Dedifferentiated amniotic fluid mesenchymal stem cell (primary cell): Measurements from ENCODE around the gene SETX.

Source experiments
- DNase-seq: peaks from one replicate; pipeline ENCODE4 v3.0.0-alpha.2; 2016; ENCODE audit errors: extremely low spot score

Gene SETX

DNA sequence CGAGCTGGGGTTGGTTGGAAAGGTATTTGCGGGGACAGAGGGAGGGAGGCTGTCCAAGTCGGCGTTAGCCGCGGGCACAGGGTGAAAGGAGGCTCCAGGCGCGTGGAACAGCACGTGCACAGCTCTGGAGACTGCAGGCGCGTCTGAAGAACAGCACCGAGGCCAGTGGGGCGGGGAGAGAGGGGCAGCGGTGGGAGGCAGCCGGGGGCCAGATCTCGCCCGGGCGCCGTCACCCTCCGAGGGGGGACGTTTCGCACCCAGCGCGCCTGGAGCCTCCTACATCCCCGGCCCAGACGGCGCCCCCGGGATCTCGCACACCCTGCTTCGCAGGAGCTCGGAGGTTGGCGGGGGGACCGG lies 113.3 kb downstream of the SETX start:
- DNase-seq: no peak

GRCh38 chr9:132240841-132241482 lies 113.8 kb downstream of the SETX start:
- peak; percentile 20 for DNase-seq

DNA sequence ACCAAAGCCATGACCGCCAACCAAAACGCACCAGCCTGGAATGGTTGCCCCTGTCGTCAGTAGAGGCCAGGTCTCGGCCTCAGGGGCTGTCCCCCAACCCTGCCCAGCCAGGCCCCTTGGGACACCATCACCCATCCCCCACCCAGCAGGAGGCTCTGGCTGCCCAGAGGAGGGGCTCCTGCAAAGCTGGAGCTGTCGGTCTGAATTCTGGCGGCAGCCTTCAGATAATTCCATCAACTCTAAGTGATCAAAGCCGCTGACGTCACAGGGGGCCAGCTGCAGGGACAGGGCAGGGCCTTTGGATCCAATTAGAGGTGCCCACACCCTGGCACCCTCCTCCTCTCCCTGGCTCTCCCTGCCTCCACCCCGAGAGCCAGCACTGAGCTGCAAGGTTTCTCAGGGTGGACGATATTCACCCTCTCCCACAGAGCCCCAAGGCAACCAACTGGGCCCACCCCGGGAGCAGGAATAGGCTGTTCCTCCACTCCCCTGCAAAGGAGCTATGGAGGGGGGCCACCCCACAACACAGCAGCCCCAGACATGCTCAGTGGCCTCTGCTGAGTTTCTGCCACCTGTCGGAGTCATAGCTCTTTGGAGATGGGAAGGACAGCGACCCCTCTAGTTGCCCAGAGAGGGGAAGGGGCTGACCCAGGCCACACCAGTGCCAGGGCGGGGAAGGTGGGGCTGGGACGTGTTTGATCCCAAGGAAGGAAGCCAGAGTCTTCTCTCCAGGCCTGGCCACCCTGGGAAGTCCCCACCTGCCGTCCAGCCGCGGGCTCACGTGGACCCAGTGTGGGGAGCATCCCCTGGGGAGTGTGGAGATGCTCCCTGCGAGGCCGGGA lies 114.6 kb downstream of the SETX start:
- no peak for DNase-seq

DNA sequence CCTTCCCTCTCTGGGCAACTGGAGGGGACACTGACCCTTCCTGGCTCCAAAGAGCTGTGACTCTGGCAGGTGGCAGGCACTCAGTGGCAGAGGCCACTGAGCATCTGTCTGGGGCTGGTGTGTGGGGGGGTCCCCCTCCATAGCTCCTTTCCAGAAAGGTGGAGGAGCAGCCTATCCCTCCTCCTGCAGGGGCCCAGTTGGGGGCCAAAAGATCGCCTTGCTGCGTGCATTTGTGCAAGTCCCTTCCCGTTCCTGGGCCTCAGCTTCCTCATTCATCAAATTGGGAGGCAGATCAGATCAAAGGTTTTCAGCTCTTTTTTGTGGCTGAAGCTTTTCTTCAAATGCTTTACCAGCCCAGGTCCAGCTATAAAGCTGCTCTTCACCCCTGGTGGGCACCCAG lies 115.3 kb downstream of the SETX start:
- DNase-seq: no peak

DNA sequence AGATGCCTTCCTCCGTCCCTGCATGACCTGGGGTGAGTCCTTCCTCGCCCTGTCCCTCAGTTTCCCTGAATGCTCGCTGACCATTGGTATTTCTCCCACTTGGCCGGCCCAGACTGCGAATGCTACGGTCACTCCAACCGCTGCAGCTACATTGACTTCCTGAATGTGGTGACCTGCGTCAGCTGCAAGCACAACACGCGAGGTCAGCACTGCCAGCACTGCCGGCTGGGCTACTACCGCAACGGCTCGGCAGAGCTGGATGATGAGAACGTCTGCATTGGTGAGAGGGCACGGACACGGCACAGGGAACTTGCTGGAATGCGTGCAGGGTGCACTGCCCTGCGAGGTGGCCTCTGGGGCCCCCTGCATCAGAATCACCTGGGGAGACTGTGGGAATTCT lies 115.8 kb downstream of the SETX start:
- DNase-seq: no peak

DNA sequence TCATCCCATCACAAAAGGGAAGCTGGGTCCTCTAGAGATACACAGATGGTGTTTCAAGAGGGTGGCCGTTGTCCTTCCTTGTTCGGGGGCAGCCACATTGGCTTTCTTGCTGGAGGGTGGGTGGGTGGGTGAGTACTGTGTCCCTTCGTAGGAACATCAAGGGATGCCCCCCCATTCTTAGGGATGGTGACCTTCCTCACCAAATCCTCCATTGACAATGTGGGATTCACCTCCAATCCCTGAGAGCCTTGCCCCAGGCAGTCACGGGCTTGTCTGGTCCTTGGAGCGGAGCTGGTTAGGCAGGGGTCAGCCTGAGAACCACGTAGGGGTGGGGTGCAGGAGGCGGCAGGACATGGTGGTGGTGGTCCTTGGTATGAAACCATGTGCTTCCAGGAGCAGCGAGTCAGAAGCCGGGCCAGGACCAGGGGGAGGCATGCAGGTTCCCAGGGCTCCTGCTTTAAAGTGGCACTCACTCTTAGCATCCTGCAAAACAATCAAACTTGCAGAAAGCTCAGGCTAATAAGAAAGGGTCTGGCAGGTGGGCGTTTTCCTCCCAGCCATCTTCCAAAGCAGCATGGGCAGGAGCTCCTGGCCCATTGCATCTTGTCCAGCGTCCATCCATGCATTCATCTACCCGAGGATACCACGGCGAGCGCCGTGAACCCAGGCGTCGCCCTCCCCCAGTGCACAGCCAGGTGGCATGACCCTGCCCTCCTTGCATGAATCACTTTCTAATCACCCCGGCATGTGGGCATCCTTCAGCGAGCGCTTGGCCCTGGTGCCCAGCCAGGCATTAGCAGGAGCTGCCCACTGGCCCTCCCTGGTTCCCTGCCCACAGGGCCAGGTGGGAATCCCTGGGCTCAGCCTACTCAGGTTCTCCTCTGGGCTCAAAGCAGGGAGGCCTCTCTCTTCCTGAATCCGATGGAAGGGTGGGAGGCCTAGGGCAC lies 116.5 kb downstream of the SETX start:
- no peak for DNase-seq

GRCh38 chr9:132237481-132237880 lies 117.3 kb downstream of the SETX start:
- no peak for DNase-seq

GRCh38 chr9:132236662-132237311 lies 118.0 kb downstream of the SETX start:
- no peak for DNase-seq

DNA sequence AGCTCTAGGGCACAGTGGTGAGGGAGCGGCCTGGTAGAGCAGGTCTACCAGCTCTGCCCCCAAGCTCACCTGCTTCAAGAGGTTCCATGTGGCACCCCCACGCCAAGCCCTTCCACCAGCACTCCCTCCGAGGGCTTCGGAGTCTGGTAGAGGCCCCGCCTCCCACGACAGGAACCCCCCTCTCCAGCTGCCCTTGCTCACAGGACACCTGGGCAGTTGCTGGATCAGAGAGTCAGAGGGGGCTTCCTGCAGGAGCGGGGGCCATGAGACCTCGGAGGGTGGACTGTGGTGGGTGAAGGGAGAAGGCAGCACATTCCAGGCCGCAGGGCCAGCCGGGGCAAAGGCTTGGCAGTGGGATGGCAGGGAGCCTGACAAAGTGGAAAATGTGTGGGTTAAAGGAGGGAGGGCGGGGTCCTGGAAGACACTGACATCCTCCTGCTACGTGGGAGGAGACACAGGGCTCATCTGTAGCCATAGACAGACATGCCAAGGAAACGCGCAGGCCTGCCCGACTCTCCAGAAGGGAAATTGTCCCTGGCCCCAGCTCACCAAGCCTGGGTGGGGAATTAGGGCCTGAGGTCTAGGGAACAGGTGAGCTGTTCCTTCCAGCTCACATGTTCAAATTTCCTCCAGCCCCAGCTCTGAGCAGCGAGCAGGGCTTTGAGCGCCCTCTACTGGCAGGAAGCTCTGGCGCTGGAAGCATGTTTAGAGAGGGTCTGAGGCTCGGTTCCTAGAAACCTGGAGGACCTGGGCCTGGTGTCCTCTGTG lies 118.7 kb downstream of the SETX start:
- peak; percentile 57 for DNase-seq

DNA sequence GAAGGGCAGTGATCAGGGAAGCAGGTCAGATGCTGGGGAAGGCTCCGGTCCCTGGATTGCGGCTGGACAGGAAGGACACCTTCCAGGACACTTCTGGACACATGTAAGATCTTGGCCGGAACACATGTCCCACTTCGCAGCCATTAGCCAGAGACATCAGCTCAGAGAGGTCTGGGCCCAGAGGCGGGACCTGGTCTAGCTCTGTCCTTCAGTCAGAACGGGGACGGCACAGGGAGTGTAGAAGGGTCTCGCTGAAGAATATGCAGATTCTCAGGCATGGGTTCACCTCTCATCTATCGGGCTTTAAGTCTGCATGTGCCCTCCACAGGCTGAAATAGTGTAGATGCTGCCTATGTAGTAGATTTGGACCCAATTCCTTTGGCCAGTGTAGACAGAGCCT lies 119.7 kb downstream of the SETX start:
- no peak for DNase-seq

- no peak for DNase-seq
These were observed 120.3 kb downstream of the SETX start for GRCh38 chr9:132234535-132234934.

DNA sequence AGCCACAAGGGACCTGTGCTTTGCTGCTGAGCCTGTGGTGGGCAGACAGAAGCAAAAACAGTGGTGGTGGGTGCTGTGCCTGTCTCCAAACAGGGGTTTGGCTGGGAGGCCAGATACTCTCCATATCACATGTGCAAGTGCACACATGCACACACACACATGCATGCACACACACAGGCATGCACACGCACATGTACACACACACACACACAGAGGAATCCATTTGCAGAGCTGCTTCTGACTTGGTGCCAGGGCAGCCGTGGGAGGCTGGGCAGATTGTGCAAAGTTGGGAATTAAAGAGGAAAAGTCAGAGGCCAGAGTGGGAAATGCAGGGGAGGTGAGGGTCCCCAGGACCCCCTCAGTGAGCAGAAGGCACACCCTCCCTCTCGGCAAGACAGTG lies 121.6 kb downstream of the SETX start:
- DNase-seq: no peak

- DNase-seq: no peak
These were observed 122.3 kb downstream of the SETX start for GRCh38 chr9:132232522-132232921.

- no peak for DNase-seq
These were observed 123.6 kb downstream of the SETX start for GRCh38 chr9:132231019-132231701.

GRCh38 chr9:132230605-132231004 lies 124.2 kb downstream of the SETX start:
- DNase-seq: no peak

- DNase-seq: no peak
These were observed 126.7 kb downstream of the SETX start for GRCh38 chr9:132228062-132228461.

GRCh38 chr9:132226571-132227430 lies 128.0 kb downstream of the SETX start:
- DNase-seq: no peak

- no peak for DNase-seq
These were observed 130.1 kb downstream of the SETX start for GRCh38 chr9:132224645-132225044.

DNA sequence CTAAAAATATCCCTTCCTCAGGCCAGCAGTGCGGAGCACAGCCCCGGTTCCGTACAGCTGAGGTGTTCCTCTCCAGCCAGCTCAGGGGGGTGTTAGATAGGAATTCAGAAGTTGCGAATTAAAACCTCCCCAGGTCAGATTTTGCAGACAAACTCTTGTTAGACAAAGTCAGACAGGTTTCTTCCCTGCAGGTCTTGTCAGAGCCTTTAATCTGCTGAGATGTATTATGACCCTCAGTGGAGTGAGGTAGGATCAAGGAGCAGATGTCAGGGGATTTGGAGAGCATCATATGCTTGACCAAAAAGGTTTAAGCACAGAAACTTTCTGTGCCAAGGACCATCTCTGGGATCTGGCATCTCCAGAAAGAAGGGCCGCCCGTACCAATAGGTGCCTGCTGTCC lies 132.8 kb downstream of the SETX start:
- no peak for DNase-seq

DNA sequence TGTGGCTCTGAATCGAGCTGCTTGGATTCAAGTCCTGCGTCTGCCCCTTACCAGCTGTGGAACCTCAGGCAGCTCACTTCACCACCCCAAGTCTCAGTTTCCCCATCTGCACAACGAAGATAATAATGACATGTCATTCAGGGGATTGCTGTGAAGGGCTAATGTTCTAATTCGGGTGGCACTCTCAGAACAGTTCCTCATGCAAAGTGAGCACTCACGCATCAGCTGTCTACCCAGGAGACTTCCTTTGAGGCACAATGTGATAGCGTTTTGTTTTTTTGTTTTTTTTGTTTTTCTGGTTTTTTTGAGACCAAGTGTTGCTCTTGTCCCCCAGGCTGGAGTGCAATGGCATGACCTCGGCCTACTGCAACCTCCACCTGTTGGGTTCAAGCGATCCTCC lies 136.6 kb downstream of the SETX start:
- DNase-seq: no peak
